ENCODE results near the gene TMEM54.
A peak's percentile ranks its signal among the peaks of the same experiment; 100 is the strongest.

TMEM54 gene

DNA sequence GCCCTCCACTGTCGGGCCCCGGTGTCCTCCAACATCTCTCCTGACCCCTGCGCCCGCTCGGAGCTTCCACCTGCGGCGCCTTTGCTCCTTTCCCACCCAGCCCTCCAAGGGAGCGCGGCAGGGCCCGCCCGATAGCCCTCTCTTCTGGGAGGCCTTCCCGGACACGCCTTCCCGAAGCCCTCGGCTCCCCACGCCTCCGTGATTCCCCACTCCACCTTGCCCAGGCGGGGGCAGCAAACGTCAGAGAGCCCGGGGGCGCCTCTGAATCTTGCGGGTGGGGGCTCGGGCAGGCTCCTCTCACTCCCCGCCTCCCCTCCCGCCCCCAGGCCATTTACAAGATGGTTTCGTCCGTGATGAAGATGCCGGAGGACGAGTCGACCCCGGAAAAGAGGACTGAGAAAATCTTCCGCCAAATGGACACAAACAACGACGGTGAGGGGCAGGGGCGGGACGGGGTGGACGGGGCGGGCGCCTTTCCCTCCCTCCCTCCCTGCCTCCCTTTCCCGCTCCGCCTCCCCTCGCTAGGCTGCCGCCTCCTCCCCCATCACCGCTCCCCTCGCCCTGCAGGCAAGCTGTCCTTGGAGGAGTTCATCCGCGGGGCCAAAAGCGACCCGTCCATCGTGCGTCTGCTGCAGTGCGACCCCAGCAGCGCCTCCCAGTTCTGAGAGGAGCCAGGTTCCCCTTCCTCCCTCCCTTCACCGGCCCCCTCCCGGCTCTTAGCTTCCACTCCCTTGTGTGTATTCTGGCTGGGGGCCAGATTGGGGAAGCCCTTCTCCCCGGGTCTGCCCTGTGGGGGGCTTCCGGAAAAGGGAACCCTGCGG lies 7.8 kb downstream of the TMEM54 start:
- DNase-seq: peak; percentile 78

DNA sequence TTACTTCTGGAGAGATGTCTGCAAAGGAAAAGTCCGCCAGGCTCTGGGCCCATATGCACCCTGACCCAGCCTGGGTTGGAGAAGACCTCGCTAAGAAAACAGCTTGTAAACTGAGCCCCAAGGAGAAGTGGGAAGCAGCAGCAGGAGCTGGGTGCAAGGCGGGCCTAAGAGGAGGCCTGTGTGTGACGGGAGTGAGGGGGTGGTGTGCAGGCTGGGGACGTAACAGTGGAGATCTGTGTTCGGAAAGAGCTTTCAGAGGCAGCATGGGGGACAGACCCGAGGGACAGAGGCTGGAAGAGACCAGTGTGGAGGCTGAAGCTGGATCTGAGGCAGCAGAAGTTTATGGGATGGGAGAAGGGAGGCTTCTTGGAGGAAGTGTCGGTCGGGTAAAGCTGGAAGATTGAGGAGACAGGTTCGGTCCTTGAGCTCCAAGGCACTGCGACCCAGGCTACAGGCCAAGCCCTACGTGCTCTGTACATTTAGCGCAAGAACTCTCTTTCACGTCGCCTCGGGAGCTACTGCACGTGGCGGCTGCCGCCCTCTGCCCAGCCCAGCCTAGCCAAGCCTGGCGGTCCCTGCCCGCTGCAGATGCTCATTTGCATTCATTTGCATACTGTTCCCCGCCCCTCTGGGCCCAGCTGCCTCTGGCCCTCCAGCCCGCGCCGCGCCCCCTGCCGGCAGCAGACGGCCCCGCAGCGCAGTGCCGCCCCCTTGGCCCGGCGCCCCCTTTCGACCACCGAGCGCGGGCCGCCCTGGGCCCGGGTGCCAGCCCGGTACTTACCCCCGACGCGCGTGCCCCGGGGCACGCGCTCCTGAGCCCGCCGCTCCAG lies 8.6 kb downstream of the TMEM54 start:
- no peak for DNase-seq

DNA sequence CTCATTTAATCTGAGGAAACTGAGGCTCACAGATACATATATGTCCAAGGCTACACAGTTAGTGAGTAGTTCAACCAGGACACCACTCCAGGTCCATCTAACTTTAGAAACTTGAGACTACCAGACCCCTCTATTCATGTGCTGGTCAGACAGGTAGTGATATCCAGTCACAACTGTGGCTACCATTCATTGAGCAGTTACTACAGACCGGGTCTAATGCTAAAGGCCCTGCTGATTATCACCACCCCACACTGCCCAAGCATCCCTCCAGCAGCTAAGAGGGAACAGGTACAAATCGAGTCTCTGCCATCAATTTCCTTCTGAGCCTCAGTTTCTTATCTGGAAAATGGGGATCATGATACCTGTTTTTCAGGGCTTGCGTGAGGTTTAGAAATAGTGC lies 9.6 kb downstream of the TMEM54 start:
- DNase-seq: no peak

DNA sequence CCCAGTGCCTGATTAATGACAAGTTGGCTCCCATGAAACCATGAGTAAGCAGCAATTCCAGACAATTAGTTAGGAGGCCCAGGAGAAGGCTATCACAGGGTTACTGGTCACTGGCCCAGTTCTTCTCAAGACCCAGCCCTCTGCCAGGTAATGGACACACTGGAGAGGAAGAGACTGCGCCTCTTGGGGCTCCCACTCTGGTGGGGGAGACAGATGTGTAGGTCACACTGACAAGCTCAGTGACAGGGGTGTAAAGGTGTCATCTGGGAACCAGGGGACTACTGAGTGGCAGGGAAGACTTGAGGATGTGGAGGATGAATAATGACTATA lies 10.0 kb downstream of the TMEM54 start:
- DNase-seq: no peak

DNA sequence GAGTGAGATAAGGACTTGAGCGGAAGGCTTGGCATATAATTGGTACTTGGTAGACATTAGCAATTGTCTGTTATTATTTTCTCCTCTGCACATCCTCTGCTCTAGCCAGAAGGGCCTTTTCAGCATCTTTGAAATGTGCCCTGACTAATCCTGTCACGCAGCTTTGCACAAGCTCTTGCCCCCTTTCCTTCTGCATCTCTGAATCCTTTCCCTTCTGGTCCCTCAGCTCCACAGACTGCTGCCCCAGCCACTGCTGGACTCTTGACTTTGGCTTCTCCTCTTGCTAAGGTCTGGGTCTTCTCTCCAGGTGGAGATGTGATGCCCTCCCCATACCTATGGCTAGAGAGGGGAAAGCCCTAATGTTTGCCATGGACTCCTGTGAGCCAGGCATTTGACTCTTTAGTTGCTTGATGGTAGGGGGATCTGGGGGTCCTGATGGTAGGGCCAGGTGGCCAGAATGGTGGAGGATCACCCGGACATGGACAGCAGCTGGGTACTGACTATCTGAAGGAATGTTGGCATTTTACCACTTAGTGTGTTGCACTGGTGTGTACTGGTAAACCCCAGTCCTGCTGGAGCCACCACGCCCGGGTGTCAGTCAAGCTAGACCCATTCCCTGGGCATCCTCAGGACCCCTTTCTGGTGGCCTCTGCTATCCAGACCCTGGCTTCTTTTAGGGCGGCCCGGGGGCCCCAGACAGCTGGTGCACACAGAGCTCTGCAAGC lies 10.5 kb downstream of the TMEM54 start:
- no peak for DNase-seq

DNA sequence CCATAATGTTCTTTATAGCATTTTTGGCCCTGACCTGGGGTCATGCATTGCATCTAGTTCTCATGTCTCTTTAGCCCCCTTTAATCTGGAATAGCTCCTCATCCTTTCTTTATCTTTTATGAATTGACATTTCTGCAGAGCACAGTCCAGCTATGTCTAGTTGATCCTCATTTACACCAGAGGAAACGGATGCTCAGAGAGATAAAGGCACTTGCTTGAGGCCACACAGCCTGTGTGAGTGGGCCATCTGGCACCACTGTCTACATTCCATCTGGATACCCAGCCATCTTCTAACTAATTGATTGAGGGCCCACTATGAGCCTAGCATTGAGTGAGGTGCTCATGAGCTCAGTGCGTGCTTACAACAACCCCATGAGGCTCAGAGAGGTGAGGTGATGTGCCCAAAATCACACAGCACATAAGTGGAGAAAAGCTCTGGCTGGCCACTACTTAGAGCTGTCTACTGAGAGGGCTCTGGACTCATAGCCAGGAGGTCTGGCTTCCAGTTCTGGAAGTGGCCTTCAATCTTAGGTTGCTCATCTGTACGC lies 11.4 kb downstream of the TMEM54 start:
- no peak for DNase-seq

DNA sequence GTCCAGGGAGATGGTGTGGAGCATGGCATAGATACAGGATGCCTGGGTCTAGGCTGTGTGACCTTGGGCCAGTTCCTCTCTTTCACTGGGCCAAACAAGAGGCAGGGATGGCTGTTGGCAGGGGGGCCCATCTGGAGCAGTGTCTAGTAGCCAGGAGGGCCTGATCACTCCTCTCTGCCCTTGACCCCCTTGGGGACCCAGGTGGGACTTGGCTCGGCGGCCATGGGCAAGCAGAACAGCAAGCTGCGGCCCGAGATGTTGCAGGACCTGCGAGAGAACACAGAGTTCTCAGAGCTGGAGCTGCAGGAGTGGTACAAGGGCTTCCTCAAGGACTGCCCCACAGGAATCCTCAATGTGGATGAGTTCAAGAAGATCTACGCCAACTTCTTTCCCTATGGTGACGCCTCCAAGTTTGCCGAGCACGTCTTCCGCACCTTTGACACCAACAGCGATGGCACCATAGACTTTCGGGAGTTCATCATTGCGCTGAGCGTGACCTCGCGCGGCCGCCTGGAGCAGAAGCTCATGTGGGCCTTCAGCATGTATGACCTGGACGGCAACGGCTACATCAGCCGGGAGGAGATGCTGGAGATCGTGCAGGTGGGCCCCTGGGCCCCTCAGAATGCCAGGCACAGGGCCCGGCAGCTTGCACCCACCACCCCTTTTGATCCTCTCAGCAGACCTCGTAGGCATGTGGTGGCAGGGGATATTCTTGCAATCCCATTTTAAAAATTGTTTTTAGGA lies 12.3 kb downstream of the TMEM54 start:
- no peak for DNase-seq

DNA sequence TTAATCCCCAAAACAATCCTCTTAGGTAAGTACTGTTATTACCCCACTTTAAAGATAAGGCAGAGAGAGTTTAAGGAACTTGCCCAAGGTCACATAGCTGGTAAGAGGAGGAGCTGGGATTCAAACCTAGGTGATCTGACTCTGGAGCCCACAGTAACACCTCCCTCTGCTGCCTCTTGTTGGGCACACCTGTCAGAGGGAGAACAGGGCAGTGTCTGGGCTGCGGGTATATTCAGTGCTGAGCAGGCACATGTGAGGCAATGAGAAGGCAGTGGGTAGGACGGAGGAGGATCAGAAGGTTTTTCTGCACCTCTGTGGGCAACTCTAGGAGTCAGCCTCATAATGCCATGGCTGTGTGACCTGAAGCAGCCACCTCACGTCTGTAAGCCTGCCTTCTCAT lies 13.1 kb downstream of the TMEM54 start:
- DNase-seq: no peak

DNA sequence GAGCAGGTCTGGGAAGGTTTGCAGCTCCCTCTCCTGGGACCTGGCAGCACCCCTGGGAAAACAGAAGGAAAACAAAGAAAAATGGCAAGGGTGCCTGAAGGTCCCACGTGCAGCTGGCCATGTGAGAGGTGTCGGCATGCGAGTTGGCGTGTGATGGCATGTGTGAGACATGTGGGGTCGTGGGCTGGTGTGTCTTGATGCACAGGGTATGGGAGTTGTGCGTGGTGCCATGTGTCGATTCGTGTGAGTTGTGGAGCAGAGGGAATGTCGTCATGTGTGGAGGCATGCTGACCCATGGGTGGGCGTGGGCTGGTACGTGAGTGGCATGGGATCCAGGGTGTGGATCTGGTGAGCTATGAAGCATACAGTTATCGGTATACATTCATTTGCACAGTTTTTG lies 13.6 kb downstream of the TMEM54 start:
- no peak for DNase-seq

DNA sequence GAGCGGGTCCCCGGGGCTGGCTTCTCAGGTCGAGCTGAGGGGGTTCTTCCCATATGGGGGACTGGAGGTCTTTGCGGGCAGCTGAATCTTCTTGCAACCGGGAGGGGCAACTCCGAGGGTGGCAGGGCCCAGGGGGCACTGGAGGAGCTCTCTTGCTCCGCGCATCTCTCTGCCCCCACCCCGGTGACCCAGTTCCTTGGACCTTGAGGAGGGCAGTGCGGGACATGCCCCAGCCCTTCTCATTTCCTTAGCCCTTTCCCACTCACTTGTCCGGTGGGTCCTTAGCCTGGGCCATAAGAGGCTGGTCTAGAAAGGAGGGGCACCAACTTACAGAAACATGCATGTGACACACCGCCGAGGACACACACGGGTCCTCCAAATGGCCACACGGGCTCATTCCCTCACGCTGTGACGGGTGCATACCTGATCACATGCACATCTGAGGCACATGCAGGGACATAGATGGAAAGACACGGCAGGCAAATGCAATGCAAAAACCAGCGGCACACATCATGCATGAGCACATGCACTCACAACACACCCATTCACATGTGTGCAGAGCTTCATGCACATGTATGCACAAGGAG lies 14.3 kb downstream of the TMEM54 start:
- no peak for DNase-seq

DNA sequence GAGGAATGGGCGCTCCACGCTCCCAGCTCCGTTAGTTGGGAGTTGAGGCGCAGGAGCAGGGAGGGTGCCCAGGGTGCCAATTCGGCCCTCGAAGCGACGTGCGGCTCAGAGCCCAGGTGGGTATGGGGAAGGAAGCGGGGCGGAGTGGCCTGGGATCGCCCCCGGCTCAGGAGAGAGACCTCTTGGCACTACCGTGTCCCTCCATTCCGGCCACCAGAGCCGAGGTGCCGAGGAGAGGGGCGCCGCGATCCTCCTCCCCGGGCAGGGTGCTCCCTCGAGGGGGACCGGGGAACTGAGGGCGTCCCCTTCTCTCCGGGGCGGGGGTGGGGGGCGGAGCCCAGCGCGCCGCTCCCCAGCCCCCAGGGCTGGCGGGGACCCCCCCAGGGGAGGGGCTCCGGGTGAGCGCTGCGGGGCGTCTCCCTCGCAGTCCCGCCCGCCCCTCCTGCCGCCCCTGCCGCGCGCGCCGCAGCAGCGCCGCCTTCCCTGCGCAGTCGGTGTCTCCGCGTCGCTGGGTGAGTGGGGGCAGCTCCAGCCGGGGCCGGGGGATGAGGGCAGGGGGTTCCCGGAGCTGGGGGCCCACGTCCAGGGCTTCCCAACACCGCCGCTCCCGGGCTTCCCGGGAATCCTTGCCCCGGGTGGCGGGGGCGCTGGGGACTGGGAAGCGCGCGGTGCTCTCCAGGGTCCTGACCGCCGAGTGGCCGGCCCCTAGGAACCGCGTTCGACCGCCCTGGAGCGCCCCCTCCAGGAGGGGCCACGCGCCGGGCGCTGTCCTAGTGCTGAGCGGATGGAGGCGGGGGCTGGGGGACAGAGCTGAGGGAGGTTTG lies 15.0 kb downstream of the TMEM54 start, which contains the start of gene HPCA:
HPCA (plus strand) TSS at position 488 of the 824 bp plus-strand sequence. CDS start 2,408 bp downstream, outside the sequence.
- DNase-seq: peak; percentile 64

DNA sequence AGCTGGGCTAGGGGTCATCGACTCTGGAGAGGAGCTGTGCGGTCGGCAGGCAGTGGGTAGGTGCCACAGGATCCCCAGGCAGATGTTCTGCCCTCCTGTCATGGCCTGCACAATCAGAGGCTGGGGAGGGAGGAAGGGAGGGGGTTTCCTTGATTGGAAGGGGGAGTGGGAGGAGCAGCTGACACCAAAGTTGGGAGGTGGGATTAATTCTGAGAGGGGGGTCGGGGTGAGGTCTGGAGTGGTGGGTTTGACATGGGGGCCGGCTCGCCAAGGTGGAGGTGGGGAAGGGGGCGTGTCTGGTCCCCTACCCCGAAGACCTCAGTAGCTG lies 15.5 kb downstream of the TMEM54 start:
- DNase-seq: no peak

DNA sequence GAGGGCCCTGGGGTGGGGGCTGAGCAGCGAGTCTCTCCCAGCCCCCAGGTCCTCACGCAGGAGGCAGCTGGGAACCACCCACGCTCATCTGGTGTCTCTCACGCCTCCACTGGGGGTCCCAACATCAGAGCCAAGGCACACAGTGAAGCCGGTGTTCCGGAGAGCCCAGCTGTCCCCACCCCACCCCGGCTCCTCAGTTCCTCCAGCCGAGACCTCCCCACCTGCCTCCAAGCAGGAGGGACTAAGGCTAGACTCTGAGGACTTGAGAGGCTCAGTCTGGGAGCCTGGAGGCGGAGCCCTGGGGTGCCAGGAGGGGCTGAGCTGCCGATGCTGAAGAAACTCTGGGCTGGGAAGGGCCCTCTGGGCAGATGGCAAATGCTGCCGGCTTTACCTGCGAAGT lies 16.5 kb downstream of the TMEM54 start:
- DNase-seq: peak; percentile 21

DNA sequence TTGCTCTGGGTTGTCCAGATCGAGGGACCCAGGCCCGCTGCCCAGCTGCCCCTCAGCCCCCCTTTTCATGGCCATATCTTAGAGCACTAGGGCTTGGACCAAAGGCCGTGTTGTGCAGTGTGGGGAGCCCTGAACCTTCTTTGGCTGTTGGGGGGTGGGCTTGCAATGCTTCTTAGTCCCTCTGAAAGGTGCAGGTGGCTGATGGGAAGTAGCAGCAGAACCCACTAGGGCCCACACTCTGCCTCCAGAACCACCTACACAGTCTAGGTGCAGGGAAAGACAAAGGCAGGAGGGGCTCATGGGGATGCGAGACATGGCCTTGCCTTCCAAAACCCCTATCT lies 17.2 kb downstream of the TMEM54 start:
- no peak for DNase-seq

DNA sequence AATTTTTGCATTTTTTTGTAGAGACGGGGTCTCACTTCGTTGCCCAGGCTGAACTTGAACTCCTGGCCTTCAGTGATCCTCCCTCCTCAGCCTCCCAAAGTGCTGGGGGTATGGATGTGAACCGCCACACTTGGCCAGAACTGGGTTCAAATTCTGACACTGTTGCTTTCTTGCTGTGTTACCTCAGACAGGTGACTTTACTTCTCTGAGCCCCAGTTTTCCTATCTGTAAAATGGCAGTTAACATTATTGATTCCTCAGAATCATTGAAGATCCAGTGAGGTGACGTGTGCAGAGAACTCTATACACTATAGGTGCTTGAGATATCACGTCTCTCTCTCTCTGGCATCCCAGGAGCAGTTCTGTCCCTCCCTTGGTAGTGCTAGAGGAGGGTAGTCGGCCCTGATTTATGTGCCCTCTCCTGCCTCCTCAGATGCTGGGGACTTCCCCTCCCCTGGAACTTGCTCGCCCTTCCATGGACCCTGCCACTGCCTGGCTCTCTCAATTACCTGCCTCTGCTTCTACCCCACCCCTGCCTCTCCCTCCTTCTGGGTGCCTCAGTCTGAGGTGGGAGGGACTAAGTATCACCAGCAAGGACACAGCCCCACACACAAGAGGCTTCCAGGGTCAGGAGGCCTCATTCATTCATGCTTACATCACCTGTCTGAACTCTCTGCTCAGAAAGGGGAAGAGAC lies 17.7 kb downstream of the TMEM54 start:
- DNase-seq: peak; percentile 6

DNA sequence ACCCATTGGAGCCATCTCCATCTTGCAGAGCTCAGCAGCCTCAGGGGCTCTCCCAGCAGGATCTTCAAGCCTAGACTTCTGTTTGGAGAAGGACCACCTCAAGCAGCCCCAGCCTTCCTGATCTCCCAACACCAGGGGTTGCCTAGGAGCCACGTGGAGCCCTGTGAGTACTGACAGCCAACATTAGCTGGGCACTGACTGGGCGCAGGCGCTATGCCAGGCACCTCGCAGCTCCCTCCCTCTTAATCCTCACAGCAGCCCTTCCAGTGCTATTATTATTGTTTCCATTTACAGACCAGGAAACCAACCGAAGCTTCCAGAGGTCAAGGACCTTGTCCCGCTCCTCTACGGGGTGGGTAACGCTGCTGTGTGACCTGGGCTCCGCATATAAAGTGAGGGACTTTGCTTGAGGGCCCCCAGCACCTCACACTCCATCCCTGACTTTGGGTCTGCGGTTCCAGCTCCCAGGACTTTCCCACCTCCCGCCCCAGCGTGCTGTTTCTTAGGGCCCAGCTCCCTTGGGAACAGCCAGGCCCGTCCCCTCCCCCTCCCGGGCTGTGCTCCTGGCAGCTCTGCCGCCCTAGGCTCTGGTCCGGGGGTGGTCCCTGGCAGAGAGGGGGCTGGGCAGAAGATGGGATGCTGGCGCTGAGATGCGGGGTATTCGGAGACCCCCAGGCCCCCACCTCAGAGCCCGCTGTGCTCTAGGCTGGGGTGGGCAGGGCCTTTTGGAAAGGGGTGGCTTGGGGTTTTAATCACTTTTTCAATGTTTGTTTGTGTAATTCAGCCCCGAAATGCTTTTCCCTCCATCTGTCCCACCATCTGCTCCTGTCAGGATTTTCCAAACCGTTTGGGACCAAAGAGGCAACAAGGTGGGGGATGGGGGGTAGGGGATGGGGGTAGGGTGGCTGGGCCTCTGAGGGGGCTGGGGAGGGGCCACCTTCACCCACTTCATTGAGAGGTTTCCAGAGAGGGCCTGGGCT lies 19.0 kb downstream of the TMEM54 start:
- DNase-seq: peak; percentile 37

DNA sequence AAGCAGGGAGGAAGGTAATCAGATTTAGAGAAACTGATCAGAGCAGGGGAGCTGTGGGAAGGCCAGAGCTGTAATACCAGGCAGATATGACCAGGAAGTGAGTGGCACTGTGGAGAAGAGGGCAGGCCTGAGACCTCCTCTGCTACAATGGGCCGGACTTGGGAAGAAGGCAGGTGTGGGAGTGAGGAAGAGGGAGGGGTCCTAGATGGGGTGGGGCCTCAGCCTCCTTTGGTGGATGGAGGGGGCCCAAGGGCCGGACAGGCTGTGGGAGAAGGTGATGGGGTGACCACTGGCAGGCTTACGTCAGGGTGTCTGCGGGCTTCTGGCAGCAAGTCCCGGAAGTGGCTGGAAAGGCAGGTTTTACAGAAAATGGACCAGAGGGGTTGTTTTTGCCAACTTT lies 19.9 kb downstream of the TMEM54 start:
- peak; percentile 16 for DNase-seq

DNA sequence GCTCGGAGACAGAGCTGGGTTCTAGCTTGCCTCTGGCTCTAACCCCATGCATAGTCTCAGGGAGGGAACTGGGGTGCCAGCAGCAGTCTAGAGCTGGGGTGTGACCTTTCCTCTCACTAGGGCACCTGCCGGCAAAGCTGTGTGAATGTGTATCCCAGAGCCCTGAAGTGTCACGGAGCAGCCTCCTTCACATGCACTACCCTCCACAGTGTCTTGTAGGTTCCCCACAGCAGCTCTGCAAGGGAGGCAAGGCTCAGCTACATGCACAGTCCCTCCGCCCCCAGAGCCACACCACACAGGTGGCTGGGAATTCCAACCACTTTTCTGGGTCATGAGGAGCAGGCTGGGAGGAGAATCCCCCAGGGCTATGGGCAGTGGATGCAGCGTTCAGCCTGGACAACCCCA lies 22.6 kb downstream of the TMEM54 start:
- no peak for DNase-seq

DNA sequence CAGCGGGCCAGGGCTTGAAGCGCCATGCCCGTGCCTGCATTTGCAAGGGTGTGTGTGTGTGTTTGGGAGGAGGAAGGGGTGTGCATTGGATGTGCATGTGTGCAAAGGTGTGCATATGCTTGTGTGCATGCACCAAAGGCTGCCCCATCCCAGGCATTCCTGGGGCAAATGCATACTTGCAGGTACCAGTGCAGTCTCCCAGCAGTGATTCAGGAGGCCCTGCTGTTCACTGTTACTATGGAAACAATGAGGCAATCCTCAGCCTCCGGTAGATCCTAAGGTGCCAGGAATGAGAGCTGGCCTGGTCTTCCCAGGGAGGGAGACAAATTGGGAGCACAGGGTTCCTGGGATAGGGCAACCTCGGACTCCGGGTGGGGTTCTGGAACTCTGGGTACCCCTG lies 23.0 kb downstream of the TMEM54 start:
- DNase-seq: no peak
